Measurements from ENCODE around the gene SNRNP70.
"Not testable (repeated sequence)": the region's sequence is repeated elsewhere in the genome, so short reads cannot be mapped to it uniquely, and the experiment has no call there.

DNA sequence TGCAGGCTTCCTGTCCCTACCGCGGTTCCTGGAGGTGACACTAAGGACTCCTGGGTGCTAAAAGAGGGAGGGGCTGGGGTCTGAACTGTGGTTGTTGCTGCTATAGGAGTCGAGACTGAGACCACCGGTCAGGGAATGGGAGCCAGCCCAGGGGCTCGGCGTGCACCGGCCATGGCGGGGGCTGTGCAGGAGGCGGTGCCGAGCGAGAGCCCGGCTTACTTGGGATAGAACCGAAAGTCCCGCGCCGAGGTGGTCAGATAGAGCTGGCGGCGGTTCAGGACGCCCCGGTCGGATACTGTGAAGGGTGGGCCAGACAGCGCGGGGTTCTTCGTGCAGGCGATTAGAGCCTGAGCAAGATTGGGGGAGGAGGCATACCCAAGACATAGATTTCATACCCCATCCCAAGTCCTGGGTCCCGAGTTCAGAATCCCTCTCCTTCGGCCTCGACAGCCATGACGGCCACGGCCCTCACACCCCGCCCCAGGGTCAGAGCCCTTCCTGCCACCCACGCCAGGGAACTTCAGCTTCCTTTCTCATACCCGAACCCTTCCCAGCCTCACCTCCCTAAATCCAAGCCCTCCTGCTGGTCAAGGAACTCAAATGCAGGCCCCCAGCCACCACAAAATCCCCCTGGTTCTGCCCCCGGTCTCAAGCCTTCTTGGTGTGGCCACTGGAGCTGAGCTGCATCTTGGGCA is 28.2 kb upstream of the SNRNP70 start:
- TF ChIP-seq, protein P1, sequence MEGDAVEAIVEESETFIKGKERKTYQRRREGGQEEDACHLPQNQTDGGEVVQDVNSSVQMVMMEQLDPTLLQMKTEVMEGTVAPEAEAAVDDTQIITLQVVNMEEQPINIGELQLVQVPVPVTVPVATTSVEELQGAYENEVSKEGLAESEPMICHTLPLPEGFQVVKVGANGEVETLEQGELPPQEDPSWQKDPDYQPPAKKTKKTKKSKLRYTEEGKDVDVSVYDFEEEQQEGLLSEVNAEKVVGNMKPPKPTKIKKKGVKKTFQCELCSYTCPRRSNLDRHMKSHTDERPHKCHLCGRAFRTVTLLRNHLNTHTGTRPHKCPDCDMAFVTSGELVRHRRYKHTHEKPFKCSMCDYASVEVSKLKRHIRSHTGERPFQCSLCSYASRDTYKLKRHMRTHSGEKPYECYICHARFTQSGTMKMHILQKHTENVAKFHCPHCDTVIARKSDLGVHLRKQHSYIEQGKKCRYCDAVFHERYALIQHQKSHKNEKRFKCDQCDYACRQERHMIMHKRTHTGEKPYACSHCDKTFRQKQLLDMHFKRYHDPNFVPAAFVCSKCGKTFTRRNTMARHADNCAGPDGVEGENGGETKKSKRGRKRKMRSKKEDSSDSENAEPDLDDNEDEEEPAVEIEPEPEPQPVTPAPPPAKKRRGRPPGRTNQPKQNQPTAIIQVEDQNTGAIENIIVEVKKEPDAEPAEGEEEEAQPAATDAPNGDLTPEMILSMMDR (IDR thresholded peaks at IDR 0.05), result not testable (repeated sequence)
- TF ChIP-seq POLR2A (IDR thresholded peaks at IDR 0.05), result not testable (repeated sequence)
